ENCODE data around the gene PLEKHA6.

- no peak for TF ChIP-seq POLR2AphosphoS5 (IDR thresholded peaks at IDR 0.05; ENCODE audit: low read depth, low read length)
- TF ChIP-seq SIN3A (IDR thresholded peaks at IDR 0.05; ENCODE audit: borderline replicate concordance, insufficient read depth, low read depth, low read length): no peak
These were observed 118.7 kb downstream of the PLEKHA6 start for GRCh38 chr1:204241050-204241449.

Measured in Panc1 (cell line).